GM12878 (cell line): ENCODE data around the gene MAPKAPK3. TPM values are rescaled to one million over a fixed set of nuclear protein-coding genes. Genes with fewer than 3 reads are reported as not detected.

Source experiments
- ATAC-seq: fragments of 200-7000 bp; cut with Tn5 transposase; 3 replicates; pipeline ENCODE4 v1.9.1; 2020; ENCODE audit warnings: mild to moderate bottlenecking, moderate library complexity
- BruUV-seq: library from RNA; stranded (reverse); fragments of 400-500 nt; replicated peaks from 2 replicates; lab custom pipeline; 2021; lab: Mats Ljungman, UMichigan
- CTCF ChIA-PET: fragments of 300-600 bp; sonication (Branson Sonifier 250); formaldehyde crosslinking; extraction: SDS; loops from one replicate; lab custom pipeline; 2021; ENCODE audit warnings: inconsistent platforms; lab: Yijun Ruan, JAX
- POLR2A ChIA-PET: fragments of 350-600 bp; formaldehyde crosslinking; extraction: SDS; loops from one replicate; lab custom pipeline; 2021; ENCODE audit warnings: inconsistent platforms; lab: Charles Lee
- RAD21 ChIA-PET: fragments of 300-600 bp; sonication (Branson Sonifier 250); formaldehyde crosslinking; loops from one replicate; lab custom pipeline; 2023; ENCODE audit warnings: antibody characterized with exemption; ENCODE audit not compliant: unreplicated experiment; lab: Charles Lee
- SMC1A ChIA-PET: fragments of 300-600 bp; sonication (Branson Sonifier 250); formaldehyde crosslinking; loops from one replicate; lab custom pipeline; 2023; ENCODE audit not compliant: unreplicated experiment, uncharacterized antibody; lab: Charles Lee
- DNase-seq: peaks from one replicate; pipeline ENCODE4 v3.0.0-alpha.2; 2011; ENCODE audit warnings: low read depth, low spot score
- FAIRE-seq: peaks from 3 replicates; lab custom pipeline; 2011; peaks lifted over from hg19 to GRCh38; lab: Jason Lieb, UNC
- H2AFZ ChIP-seq: 2 replicates; pipeline ENCODE4 v1.6.0; 2011; ENCODE audit warnings: low read depth, low read length, control low read depth; ENCODE audit not compliant: control insufficient read depth
- H3K27ac ChIP-seq: 2 replicates; pipeline ENCODE4 v1.5.1; 2011; ENCODE audit warnings: control low read depth; ENCODE audit not compliant: control insufficient read depth, insufficient read depth
- H3K27me3 ChIP-seq, 2 experiments: replicated peaks in 1 of 2; 2 replicates each; pipeline versions ENCODE4 v1.6.0 to v1.6.1; 2011; ENCODE audit warnings: low read length in 1 of 2; ENCODE audit not compliant: control insufficient read depth in 2 of 2, insufficient read depth in 2 of 2
- H3K36me3 ChIP-seq, 2 experiments: 2 replicates each; pipeline ENCODE4 v1.5.1; 2011; ENCODE audit warnings: low read length in 1 of 2; ENCODE audit not compliant: control insufficient read depth in 2 of 2, insufficient read depth in 2 of 2
- H3K4me1 ChIP-seq: 2 replicates; pipeline ENCODE4 v1.6.1; 2011; ENCODE audit warnings: mild to moderate bottlenecking, low read length, moderate library complexity, mixed read lengths; ENCODE audit not compliant: control insufficient read depth, insufficient read depth
- H3K4me2 ChIP-seq: 2 replicates; pipeline ENCODE4 v1.6.0; 2011; ENCODE audit warnings: control low read depth; ENCODE audit not compliant: control insufficient read depth, insufficient read depth
- H3K4me3 ChIP-seq: fragments of 200-600 bp; sonication (generic); 2 replicates; pipeline ENCODE4 v1.5.1; 2016
- H3K79me2 ChIP-seq: 2 replicates; pipeline ENCODE4 v1.6.0; 2011; ENCODE audit warnings: low read length; ENCODE audit not compliant: control insufficient read depth, insufficient read depth
- H3K9ac ChIP-seq: 2 replicates; pipeline ENCODE4 v1.8.0; 2011; ENCODE audit warnings: low read length, control low read depth, mixed read lengths; ENCODE audit not compliant: control insufficient read depth, insufficient read depth
- H3K9me3 ChIP-seq: replicated peaks from 3 replicates; pipeline ENCODE4 v1.5.1; 2011; ENCODE audit warnings: mild to moderate bottlenecking, low read length; ENCODE audit not compliant: control insufficient read depth, insufficient read depth
- H4K20me1 ChIP-seq: 2 replicates; pipeline ENCODE4 v1.6.0; 2011; ENCODE audit not compliant: control insufficient read depth, insufficient read depth
- BACH1 ChIP-seq: fragments of 450-650 bp; IDR thresholded peaks from 2 replicates; pipeline ENCODE4 v1.6.1; 2017; ENCODE audit warnings: mild to moderate bottlenecking, borderline replicate concordance
- CBFB ChIP-seq: IDR thresholded peaks from 2 replicates; pipeline ENCODE4 v1.6.1; 2016; ENCODE audit warnings: antibody characterized with exemption, low read depth
- CHD4 ChIP-seq: fragments of 200-600 bp; sonication (generic); IDR thresholded peaks from 2 replicates; pipeline ENCODE4 v1.6.1; 2016; ENCODE audit warnings: mild to moderate bottlenecking
- E2F4 ChIP-seq: IDR thresholded peaks from 2 replicates; pipeline ENCODE4 v1.6.1; 2012; ENCODE audit warnings: low read depth, low read length, improper control_type of control experiment
- IRF3 ChIP-seq: fragments of 450-650 bp; IDR thresholded peaks from 2 replicates; pipeline ENCODE4 v1.6.1; 2014; ENCODE audit warnings: mild to moderate bottlenecking
- JUND ChIP-seq: IDR thresholded peaks from 2 replicates; pipeline ENCODE4 v1.6.1; 2012; ENCODE audit warnings: low read depth, mild to moderate bottlenecking, low read length, improper control_type of control experiment, moderate library complexity
- KLF5 ChIP-seq: fragments of 450-650 bp; IDR thresholded peaks from 2 replicates; pipeline ENCODE4 v1.6.1; 2014; ENCODE audit warnings: mild to moderate bottlenecking; ENCODE audit not compliant: partially characterized antibody
- NRF1 ChIP-seq: conservative IDR thresholded peaks from 2 replicates; pipeline ENCODE4 v1.6.1; 2011; ENCODE audit warnings: mild to moderate bottlenecking, low read depth, low read length, improper control_type of control experiment
- SMAD1 ChIP-seq: fragments of 450-650 bp; IDR thresholded peaks from 2 replicates; pipeline ENCODE4 v1.6.1; 2018; ENCODE audit warnings: mild to moderate bottlenecking, low read depth; ENCODE audit not compliant: partially characterized antibody
- SMARCA5 ChIP-seq: fragments of 450-650 bp; IDR thresholded peaks from 2 replicates; pipeline ENCODE4 v1.6.1; 2017; ENCODE audit warnings: mild to moderate bottlenecking
- WRNIP1 ChIP-seq: IDR thresholded peaks from 2 replicates; pipeline ENCODE4 v1.6.1; 2011; ENCODE audit warnings: low read depth, low read length, improper control_type of control experiment, borderline replicate concordance
- ZBTB11 ChIP-seq: fragments of 450-650 bp; formaldehyde crosslinking; IDR thresholded peaks from 2 replicates; pipeline ENCODE4 v1.5.0; 2022; ENCODE audit warnings: mild to moderate bottlenecking, missing genetic modification characterization
- ZBTB4 ChIP-seq: fragments of 450-650 bp; formaldehyde crosslinking; IDR thresholded peaks from 2 replicates; pipeline ENCODE4 v1.4.0; 2022; ENCODE audit warnings: mild to moderate bottlenecking, moderate library complexity
- WGBS: methylation state at CpG from one replicate; pipeline ENCODE4 v1.1.6; 2016; ENCODE audit warnings: low lambda C conversion rate; ENCODE audit not compliant: insufficient replicate concordance, insufficient coverage; ENCODE audit errors: missing lambda C conversion rate; 5-methylcytosine and 5-hydroxymethylcytosine counted together
- in situ Hi-C: fragments of 300-500 bp; cut with MboI; formaldehyde crosslinking; loops from 9 replicates; pipeline ENCODE4 v1.14.3; 2018; ENCODE audit warnings: mixed read lengths
- intact Hi-C: fragments of 100-400 bp; cut with micrococcal nuclease; formaldehyde crosslinking; loops from one replicate; pipeline ENCODE4 v1.14.2; 2022; ENCODE audit not compliant: unreplicated experiment
- polyA plus RNA-seq, 11 experiments: library from polyadenylated mRNA; depleted of rRNA in 4 of 11; unstranded in 6 of 11; stranded (reverse) in 5 of 11; fragments of >200 nt; fragmentation: Nextera tagmentation in 4 of 11; fragmentation: Illumina TruSeq in 1 of 11; extraction: Ambion mirVana in 4 of 11; extraction: Trizol in 1 of 11; gene quantifications; 1 replicate in 1 of 11; 2 replicates in 10 of 11; pipeline versions ENCODE4 v1.2.1 to v1.2.3, GENCODE V29; 2011 to 2016; ENCODE audit warnings: inconsistent platforms in 2 of 11, missing spikeins in 2 of 11, low read depth in 1 of 11
- total RNA-seq, 4 experiments: library from RNA; depleted of rRNA in 3 of 4; stranded (reverse); fragments of >200 nt in 3 of 4; fragmentation: Illumina TruSeq in 1 of 4; extraction: Trizol in 1 of 4; gene quantifications; 2 replicates each; pipeline versions ENCODE4 v1.2.1 to v1.2.3, GENCODE V29; 2013 to 2021

The MAPKAPK3 gene
- total and polyA plus RNA-seq, 10 of the 15 experiments (the other 5 are each of a cell fraction or from before 2014, with no cell fraction given) = 7.9 to 66.0 (median 39.0) TPM

GRCh38 chr3:50572158-50572557, 44.8 kb upstream of the MAPKAPK3 start:
- BruUV-seq = no TSS peak
- CTCF ChIA-PET = interaction anchor here (0.9 to 11.6 kb wide), 10 partner anchors 8 to 83 kb away, joined by 3 to 410 read pairs (median 6); partner anchors contain the start of genes CISH and MAPKAPK3
- Histone ChIP-seq H3K27me3 (no peaks in the 10 kb centered on the region), H2AFZ (no peak overlapping the region), H3K4me3 (no peak overlapping the region), H3K9ac (0 out of 2 replicates have a peak overlapping the region, but pooled peaks have one; percentile 8), H3K4me2 (no peak overlapping the region), H3K79me2 (peaks cover 5% of the 10 kb centered on the region), H3K36me3 (no peaks in the 10 kb centered on the region; a peak in 2 of 4 replicates), H3K4me1 (peaks cover 13% of the 10 kb centered on the region), H3K9me3 (no peaks in the 10 kb centered on the region), H3K27ac (no peak overlapping the region; the same call in 1 of the 2 replicates), H4K20me1 (no peaks in the 10 kb centered on the region)
- RAD21 ChIA-PET = interaction anchor here (0.8 to 7.1 kb wide), 5 partner anchors 14 to 43 kb away, joined by 4 to 244 read pairs (median 6); partner anchors contain the start of genes CISH and MAPKAPK3
- FAIRE-seq (peak; percentile 90), DNase-seq (no peak), ATAC-seq (peak; percentile 44)
- in situ Hi-C loops (no loop called here), intact Hi-C loops (loop anchor here (1.0 to 2.0 kb wide), 2 partner anchors 19 to 42 kb away; no protein-coding TSS in a partner anchor)
- POLR2A ChIA-PET = interaction anchor here (1.4 to 1.8 kb wide), 2 partner anchors 18 to 40 kb away, joined by 4 to 10 read pairs; partner anchors contain the start of gene CISH
- 9% methylated on average over 1 of the region's 1 CpG for WGBS
- SMC1A ChIA-PET = interaction anchor here (0.7 to 6.5 kb wide), 10 partner anchors 13 to 221 kb away, joined by 3 to 137 read pairs (median 4); partner anchors contain the start of genes CISH, CYB561D2, MAPKAPK3 and NPRL2
- TF ChIP-seq BACH1 (no peak), KLF5 (no peak), NRF1 (no peak), WRNIP1 (no peak), ZBTB11 (CRISPR knock-in tag) (no peak), CHD4 (no peak), SMAD1 (no peak), ZBTB4 (no peak), CBFB (no peak), JUND (no peak), E2F4 (no peak), IRF3 (no peak), SMARCA5 (no peak)
